PC-9 (cell line): ENCODE results near the gene SGMS1.
"Not testable (repeated sequence)": the region's sequence is repeated elsewhere in the genome, so short reads cannot be mapped to it uniquely, and the experiment has no call there.

Experiments
- CTCF ChIP-seq: fragments of 200-600 bp; sonication (generic); conservative IDR thresholded peaks from 2 replicates; pipeline ENCODE4 v1.6.1; 2017; ENCODE audit warnings: mixed run types, antibody characterized with exemption, mild to moderate bottlenecking, moderate library complexity
- EZH2 ChIP-seq: fragments of 200-600 bp; sonication (generic); IDR thresholded peaks from 2 replicates; pipeline ENCODE4 v1.8.0; 2017; ENCODE audit warnings: antibody characterized with exemption, low read depth

- TF ChIP-seq CTCF, EZH2: not testable (repeated sequence)
Observed at GRCh38 chr10:50364730-50365129, 259.0 kb downstream of the SGMS1 start.
